Measurements from ENCODE around the gene SIX1.

DNA sequence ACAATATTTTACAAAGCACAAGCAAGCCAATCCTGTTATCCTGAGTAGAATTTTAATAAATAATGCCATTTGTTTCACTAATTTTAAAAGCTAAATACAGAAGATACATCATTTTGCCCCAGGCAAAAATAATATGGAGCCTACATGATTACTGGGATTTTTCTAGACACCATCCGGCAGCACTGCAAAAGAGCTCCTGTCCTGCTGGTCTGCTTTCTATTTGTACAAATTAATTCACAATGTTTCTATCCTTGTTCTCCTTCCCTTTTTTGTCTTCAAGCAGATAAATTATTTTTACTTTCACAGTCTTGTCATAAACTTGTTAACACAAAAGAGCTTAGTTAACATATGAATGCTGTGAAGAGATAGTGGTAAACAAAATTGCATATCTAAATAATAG lies 4.6 kb downstream of the SIX1 start:
- TF ChIP-seq, protein P1, sequence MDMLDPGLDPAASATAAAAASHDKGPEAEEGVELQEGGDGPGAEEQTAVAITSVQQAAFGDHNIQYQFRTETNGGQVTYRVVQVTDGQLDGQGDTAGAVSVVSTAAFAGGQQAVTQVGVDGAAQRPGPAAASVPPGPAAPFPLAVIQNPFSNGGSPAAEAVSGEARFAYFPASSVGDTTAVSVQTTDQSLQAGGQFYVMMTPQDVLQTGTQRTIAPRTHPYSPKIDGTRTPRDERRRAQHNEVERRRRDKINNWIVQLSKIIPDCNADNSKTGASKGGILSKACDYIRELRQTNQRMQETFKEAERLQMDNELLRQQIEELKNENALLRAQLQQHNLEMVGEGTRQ (CRISPR knock-in tag; IDR thresholded peaks at IDR 0.05) = no peak
- TF ChIP-seq, protein P2, sequence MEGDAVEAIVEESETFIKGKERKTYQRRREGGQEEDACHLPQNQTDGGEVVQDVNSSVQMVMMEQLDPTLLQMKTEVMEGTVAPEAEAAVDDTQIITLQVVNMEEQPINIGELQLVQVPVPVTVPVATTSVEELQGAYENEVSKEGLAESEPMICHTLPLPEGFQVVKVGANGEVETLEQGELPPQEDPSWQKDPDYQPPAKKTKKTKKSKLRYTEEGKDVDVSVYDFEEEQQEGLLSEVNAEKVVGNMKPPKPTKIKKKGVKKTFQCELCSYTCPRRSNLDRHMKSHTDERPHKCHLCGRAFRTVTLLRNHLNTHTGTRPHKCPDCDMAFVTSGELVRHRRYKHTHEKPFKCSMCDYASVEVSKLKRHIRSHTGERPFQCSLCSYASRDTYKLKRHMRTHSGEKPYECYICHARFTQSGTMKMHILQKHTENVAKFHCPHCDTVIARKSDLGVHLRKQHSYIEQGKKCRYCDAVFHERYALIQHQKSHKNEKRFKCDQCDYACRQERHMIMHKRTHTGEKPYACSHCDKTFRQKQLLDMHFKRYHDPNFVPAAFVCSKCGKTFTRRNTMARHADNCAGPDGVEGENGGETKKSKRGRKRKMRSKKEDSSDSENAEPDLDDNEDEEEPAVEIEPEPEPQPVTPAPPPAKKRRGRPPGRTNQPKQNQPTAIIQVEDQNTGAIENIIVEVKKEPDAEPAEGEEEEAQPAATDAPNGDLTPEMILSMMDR (IDR thresholded peaks at IDR 0.05) = no peak
- TF ChIP-seq, protein P3, sequence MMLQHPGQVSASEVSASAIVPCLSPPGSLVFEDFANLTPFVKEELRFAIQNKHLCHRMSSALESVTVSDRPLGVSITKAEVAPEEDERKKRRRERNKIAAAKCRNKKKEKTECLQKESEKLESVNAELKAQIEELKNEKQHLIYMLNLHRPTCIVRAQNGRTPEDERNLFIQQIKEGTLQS (CRISPR knock-in tag; conservative IDR thresholded peaks at IDR 0.05) = no peak
- TF ChIP-seq NFYB (CRISPR knock-in tag; conservative IDR thresholded peaks at IDR 0.05; ENCODE audit: low read depth) (no peak), ZNF232 (CRISPR knock-in tag; IDR thresholded peaks at IDR 0.05) (no peak), ARID4B (CRISPR knock-in tag; IDR thresholded peaks at IDR 0.05; ENCODE audit: borderline replicate concordance) (no peak), JUN (CRISPR knock-in tag; IDR thresholded peaks at IDR 0.05) (no peak), NR2C2 (CRISPR knock-in tag; IDR thresholded peaks at IDR 0.05) (no peak), GTF2I (CRISPR knock-in tag; conservative IDR thresholded peaks at IDR 0.05) (no peak), ELF4 (CRISPR knock-in tag; IDR thresholded peaks at IDR 0.05; ENCODE audit: low read depth) (no peak), PREB (CRISPR knock-in tag; IDR thresholded peaks at IDR 0.05; ENCODE audit: borderline replicate concordance) (no peak), TEAD4 (CRISPR knock-in tag; IDR thresholded peaks at IDR 0.05) (no peak)
- TF ChIP-seq, protein P4, sequence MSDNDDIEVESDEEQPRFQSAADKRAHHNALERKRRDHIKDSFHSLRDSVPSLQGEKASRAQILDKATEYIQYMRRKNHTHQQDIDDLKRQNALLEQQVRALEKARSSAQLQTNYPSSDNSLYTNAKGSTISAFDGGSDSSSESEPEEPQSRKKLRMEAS (CRISPR knock-in tag; IDR thresholded peaks at IDR 0.05) = no peak

Data from WTC11 (cell line).